NCI-H526 treated with DMSO at 0.1 percent for 48 hours (cell line): ENCODE results near the gene CCL24.
"Not testable (repeated sequence)": the region's sequence is repeated elsewhere in the genome, so short reads cannot be mapped to it uniquely, and the experiment has no call there.

Experiments
- DNase-seq: peaks from one replicate; lab custom pipeline; 2025; lab: John Stamatoyannopoulos, UW

The CCL24 gene

DNA sequence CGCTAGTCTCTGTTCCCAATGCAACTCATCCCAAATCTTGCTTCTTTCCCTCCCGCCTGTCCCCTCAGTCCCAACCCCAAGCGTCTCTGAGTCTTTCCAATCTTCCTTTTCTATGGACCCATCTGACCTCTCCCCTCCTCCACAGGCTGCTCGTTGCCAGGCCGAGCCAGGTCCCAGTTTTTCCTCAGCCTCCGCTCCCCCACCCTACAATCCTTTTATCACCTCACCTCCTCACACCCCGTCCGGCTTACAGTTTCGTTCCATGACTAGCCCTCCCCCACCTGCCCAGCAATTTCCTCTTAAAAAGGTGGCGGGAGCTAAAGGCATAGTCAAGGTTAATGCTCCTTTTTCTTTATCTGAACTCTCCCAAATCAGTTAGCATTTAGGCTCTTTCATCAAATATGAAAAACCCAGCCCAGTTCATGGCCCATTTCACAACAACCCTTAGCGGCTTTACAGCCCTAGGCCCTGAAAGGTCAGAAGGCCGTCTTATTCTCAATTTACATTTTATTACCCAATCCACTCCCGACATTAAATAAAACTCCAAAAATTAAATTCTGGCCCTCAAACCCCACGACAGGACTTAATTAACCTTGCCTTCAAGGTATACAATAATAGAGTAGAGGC, 32.8 kb downstream of the CCL24 start:
- not testable (repeated sequence) for DNase-seq

GRCh38 chr7:75779516-75779915, 34.1 kb downstream of the CCL24 start:
- DNase-seq: not testable (repeated sequence)

DNA sequence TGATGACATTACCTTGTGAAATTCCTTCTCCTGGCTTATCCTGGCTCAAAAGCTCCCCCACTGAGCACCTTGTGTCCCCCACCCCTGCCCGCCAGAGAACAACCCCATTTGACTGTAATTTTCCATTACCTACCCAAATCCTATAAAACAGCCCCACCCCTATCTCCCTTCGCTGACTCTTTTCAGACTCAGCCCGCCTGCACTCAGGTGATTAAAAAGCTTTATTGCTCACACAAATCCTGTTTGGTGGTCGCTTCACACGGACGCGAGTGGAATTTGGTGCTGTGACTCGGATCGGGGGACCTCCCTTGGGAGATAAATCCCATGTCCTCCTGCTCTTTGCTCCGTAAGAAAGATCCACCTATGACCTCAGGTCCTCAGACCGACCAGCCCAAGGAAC, 34.6 kb downstream of the CCL24 start:
- DNase-seq: not testable (repeated sequence)

DNA sequence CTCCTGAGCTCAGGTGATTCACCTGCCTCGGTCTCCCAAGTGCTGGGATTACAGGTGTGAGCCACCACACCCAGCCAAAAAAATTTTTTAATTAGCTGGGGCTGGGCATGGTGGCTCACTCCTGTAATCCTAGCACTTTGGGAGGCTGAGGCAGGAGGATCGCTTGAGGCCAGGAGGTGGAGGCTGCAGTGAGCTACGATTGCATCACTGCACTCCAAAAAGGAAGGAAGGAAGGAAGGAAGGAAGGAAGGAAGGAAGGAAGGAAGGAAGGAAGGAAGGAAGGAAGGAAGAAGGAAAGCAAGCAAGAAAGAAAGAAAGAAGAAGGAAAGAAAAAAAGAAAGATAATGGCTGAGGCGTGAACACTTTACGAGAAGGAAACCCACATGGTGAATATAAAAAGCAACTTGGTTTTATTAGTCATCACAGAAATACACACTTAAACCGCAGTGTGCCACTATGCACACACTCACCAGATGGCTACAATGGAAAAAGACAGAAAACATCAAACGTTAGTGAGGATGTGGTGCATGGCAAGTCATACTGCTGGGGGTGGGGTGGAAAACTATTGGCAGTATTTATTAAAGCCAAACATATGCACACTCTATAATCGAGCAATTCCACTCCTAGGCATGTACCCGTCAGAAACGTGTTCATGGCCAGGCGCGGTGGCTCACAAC, 37.2 kb downstream of the CCL24 start:
- DNase-seq: no peak

GRCh38 chr7:75773958-75774357, 39.6 kb downstream of the CCL24 start:
- not testable (repeated sequence) for DNase-seq

- no peak for DNase-seq
These were observed 41.2 kb downstream of the CCL24 start, which contains the start of gene CCL26 for GRCh38 chr7:75772081-75773077. TSS of gene CCL26 (minus strand) at chr7:75772211. CDS start at chr7:75772176, 35 bp downstream.

DNA sequence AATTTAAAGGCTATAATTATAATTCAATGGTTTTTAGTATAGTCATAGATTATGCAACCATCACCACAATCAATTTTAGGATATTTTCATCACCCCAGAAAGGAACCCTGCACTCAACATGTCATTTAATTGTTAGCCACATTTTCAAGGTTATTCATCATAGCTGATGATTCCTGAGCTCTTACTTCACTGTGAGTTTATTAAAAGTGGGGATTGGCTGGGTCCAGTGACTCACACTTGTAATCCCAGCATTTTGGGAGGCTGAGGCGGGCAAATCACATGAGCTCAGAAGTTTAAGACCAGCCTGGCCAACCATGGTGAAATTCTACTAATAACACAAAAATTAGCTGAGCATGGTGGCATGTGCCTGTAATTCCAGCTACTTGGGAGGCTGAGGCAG, 42.4 kb downstream of the CCL24 start:
- DNase-seq: no peak

DNA sequence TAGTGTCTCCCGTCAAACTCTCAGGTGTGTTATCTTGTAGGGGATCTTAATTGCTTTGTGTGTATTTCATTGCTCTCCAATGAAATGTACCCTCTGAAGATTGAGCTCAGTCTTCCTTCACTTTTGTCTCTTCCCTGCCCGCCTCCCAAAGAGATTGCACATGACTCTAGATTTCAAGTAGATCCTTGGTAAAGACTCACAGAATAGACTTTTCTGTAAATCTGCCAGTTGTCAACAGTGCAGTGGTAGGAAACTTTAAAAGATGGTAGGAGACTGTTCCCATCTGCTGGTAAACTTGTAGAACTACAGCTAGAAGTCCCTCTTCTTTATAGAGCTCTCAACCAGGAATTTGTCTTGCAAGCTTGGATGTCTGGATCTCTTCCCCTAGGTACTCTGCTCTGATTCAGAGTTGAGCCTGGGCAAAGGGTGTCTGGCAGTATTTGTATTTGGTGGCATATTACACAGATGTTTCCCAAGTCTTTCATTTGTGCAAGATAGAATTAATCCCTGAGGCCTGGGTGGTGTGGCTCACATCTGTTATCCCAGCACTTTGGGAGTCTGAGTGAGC, 51.2 kb downstream of the CCL24 start:
- peak; percentile 76 for DNase-seq

DNA sequence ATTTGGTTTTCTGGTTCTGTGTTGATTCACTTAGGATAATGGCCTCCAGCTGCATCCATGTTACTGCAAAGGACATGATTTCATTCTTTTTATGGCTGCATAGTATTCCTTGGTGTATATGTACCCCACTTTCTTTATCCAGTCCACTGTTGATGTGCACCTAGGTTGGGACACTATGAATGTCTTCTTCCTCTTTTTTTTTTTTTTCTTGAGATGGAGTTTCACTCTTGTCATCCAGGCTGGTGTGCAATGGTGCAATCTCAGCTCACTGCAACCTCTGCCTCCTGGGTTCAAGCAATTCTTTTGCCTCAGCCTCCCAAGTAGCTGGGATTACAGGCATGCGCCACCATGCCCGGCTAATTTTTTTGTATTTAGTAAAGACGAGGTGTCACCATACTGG, 51.8 kb downstream of the CCL24 start:
- DNase-seq: not testable (repeated sequence)
